ENCODE data around the gene NPAS3. TPM values are rescaled to one million over a fixed set of nuclear protein-coding genes. Genes with fewer than 3 reads are reported as not detected.

Gene NPAS3
- total RNA-seq, 1 experiment from 2014 or later = 15.6 TPM

DNA sequence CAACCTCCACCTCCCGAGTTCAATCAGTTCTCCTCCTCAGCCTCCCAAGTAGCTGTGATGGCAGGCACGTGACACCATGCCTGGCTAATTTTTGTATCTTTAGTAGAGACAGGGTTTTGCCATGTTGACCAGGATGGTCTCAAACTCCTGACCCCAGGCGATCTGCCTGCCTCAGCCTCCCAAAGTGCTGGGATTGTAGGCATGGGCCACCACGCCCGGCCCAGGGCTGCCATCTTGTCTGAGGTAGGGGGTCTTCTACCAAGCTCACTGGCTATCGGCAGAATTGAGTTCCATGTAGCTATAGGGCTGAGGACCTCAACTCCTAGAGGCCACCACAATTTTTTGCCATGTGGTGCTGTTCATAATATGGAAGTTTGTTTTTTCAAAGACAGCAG is 896.6 kb downstream of the NPAS3 start:
- ChIA-PET POLR2A (ENCODE audit: low non-redundant PET) (no interaction called here), CTCF (no interaction called here)
- no TSS peak for BruUV-seq (replicated peaks)
- no peak for TF ChIP-seq EZH2 (IDR thresholded peaks at IDR 0.05; ENCODE audit: borderline replicate concordance, low read depth, low read length, poor library complexity, severe bottlenecking)
- no peak for TF ChIP-seq CTCF (conservative IDR thresholded peaks at IDR 0.05; ENCODE audit: low read depth, low read length)
- no peak overlapping the region for H3K4me3 ChIP-seq (ENCODE audit: low read depth, low read length, poor library complexity, severe bottlenecking)
- H3K27ac ChIP-seq (ENCODE audit: low read depth, low read length, poor library complexity, severe bottlenecking) = no peak overlapping the region
- no peak for DNase-seq (ENCODE audit: low spot score)
- no peaks in the 10 kb centered on the region for H3K36me3 ChIP-seq (ENCODE audit: insufficient read depth, low read length, poor library complexity, severe bottlenecking)
- no peaks in the 10 kb centered on the region for H3K27me3 ChIP-seq (replicated peaks; ENCODE audit: insufficient read depth, low read depth, low read length, poor library complexity)
- H3K4me1 ChIP-seq (ENCODE audit: insufficient read depth, low read length, poor library complexity, severe bottlenecking) = no peaks in the 10 kb centered on the region
- intact Hi-C loops (cut with micrococcal nuclease; ENCODE audit: unreplicated experiment) = no loop called here
- H3K9me3 ChIP-seq (ENCODE audit: low read depth, low read length, poor library complexity, severe bottlenecking) = no peaks in the 10 kb centered on the region

- Histone ChIP-seq H3K27me3 (replicated peaks; ENCODE audit: insufficient read depth, low read depth, low read length, poor library complexity) (no peaks in the 10 kb centered on the region), H3K4me3 (ENCODE audit: low read depth, low read length, poor library complexity, severe bottlenecking) (no peak overlapping the region), H3K9me3 (ENCODE audit: low read depth, low read length, poor library complexity, severe bottlenecking) (no peaks in the 10 kb centered on the region), H3K4me1 (ENCODE audit: insufficient read depth, low read length, poor library complexity, severe bottlenecking) (no peaks in the 10 kb centered on the region), H3K27ac (ENCODE audit: low read depth, low read length, poor library complexity, severe bottlenecking) (no peak overlapping the region), H3K36me3 (ENCODE audit: insufficient read depth, low read length, poor library complexity, severe bottlenecking) (no peaks in the 10 kb centered on the region)
- ChIA-PET POLR2A (ENCODE audit: low non-redundant PET) (no interaction called here), CTCF (no interaction called here)
- DNase-seq (ENCODE audit: low spot score) = no peak
- BruUV-seq (replicated peaks) = no TSS peak
- TF ChIP-seq EZH2 (IDR thresholded peaks at IDR 0.05; ENCODE audit: borderline replicate concordance, low read depth, low read length, poor library complexity, severe bottlenecking) (no peak), CTCF (conservative IDR thresholded peaks at IDR 0.05; ENCODE audit: low read depth, low read length) (no peak)
- intact Hi-C loops (cut with micrococcal nuclease; ENCODE audit: unreplicated experiment) = no loop called here
Observed at GRCh38 chr14:33835677-33836076, 897.0 kb downstream of the NPAS3 start.

GRCh38 chr14:33836203-33836899 is 897.7 kb downstream of the NPAS3 start:
- POLR2A ChIA-PET (ENCODE audit: low non-redundant PET) = no interaction called here
- Histone ChIP-seq H3K4me3 (ENCODE audit: low read depth, low read length, poor library complexity, severe bottlenecking) (no peak overlapping the region), H3K9me3 (ENCODE audit: low read depth, low read length, poor library complexity, severe bottlenecking) (no peaks in the 10 kb centered on the region), H3K27ac (ENCODE audit: low read depth, low read length, poor library complexity, severe bottlenecking) (no peak overlapping the region), H3K4me1 (ENCODE audit: insufficient read depth, low read length, poor library complexity, severe bottlenecking) (no peaks in the 10 kb centered on the region), H3K27me3 (replicated peaks; ENCODE audit: insufficient read depth, low read depth, low read length, poor library complexity) (no peaks in the 10 kb centered on the region), H3K36me3 (ENCODE audit: insufficient read depth, low read length, poor library complexity, severe bottlenecking) (no peaks in the 10 kb centered on the region)
- TF ChIP-seq EZH2 (IDR thresholded peaks at IDR 0.05; ENCODE audit: borderline replicate concordance, low read depth, low read length, poor library complexity, severe bottlenecking) = no peak
- no peak for TF ChIP-seq CTCF (conservative IDR thresholded peaks at IDR 0.05; ENCODE audit: low read depth, low read length)
- no TSS peak for BruUV-seq (replicated peaks)
- intact Hi-C loops (cut with micrococcal nuclease; ENCODE audit: unreplicated experiment) = no loop called here
- no peak for DNase-seq (ENCODE audit: low spot score)
- CTCF ChIA-PET = no interaction called here
